GM19467 (cell line): Measurements from ENCODE around the gene USP13.
A peak's percentile ranks its signal among the peaks of the same experiment; 100 is the strongest.
"Not testable (repeated sequence)": the region's sequence is repeated elsewhere in the genome, so short reads cannot be mapped to it uniquely, and the experiment has no call there.

Source experiments
- ATAC-seq: cut with Tn5 transposase; IDR thresholded peaks from one replicate; pipeline ENCODE4 v1.9.1; 2021; ENCODE audit warnings: mild to moderate bottlenecking, moderate library complexity; ENCODE audit not compliant: unreplicated experiment

Gene USP13

DNA sequence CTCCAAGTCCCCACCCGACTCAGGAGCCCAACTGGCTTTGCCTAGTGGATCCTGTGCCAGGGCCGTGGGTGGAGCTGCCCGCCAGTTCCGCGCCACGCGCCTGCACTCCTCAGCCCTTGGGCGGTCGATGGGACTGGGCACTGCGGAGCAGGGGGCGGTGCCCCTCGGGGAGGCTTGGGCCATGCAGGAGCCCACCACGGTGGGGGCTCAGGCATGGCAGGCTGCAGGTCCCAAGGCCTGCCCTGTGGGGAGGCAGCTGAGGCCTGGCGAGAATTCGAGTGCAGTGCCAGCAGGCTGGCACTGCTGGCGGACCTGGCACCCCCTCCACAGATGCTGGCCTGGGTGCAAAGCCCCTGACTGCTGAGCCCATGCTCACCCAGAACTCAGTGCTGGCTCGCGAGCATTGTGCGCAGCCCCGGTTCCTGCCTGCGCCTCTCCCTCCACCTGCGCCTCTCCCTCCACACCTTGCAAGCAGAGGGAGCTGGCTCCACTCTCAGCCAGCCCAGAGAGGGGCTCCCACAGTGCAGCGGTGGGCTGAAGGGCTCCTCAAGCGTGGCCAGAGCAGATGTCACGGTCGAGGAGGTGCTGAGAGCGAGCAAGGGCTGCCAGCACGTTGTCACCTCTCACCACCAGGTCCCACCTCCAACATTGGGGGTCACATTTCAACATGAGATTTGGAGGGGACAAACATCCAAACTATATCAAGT lies 122.7 kb downstream of the USP13 start:
- no peak for ATAC-seq

DNA sequence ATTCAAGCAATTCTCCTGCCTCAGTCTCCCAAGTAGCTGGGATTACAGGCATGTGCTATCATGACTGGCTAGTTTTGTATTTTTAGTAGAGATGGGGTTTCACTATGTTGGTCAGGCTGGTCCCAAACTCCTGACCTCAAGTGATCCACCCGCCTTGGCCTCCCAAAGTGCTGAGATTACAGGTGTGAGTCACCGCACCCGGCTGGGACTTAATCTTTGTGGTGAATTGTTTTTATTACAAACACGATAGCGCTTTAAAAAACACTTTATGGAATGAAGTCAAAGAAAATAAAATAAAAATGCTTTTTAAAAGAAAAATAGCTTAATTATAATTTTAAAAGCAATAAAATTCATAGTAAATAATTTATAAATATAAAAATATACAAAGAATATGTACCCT lies 130.0 kb downstream of the USP13 start:
- ATAC-seq, result not testable (repeated sequence)

DNA sequence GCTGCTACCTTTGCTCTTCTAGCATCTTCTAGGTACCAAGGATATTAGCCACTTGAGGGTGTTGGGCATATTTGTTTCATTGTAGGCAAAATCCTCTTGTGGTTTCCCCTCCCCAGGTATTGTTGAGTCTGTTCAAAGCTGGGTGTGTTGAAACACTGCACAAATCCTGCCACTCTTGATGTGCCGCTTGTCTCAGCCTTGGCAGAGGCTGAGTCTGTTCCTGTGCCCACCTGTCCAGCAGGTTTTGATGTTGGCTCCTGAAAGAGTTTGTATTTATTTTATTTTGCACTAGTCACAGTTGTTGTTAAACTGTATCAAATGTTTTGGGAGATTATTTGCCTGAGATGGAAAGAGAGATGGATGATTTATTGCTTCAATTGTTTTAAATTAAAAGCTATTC lies 136.2 kb downstream of the USP13 start:
- ATAC-seq, result no peak

DNA sequence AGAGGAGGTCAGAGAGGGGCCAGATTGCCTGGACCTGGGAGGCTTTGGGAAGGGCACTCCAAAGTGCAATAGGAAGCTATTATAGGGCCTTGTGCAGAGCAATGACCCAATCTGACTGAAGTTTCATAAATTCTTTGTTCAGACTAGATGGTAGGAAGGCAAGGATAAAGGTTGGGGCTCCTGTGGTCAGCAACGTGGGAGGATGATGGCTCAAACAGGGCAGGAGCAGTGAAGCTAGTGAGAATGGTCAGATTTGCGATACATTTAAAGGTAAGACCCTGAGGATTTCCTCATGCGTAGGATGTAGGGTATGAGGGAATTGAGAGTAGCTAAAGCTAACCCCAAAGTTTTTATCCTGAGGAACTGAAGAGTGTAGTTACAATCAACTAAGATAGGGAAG lies 139.0 kb downstream of the USP13 start:
- no peak for ATAC-seq

DNA sequence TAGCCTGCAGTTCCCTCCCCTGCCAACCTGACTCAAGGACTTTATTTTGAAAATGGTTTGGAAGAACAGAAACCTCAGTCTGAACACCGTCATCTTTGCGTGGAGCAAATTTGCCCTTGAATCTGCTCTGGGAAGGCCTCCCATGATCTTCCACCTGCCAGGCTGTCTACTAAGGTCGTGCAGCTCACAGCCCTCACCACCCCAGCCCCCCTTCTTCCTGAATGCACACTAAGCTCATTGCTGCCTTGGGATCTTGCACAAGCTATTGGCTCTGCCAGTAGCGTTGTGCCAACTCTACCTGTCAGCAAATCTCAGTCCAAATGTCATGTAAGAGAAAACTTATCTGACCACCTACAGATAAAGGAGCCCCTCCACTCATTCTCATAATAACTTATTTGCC lies 141.5 kb downstream of the USP13 start:
- ATAC-seq, result no peak

DNA sequence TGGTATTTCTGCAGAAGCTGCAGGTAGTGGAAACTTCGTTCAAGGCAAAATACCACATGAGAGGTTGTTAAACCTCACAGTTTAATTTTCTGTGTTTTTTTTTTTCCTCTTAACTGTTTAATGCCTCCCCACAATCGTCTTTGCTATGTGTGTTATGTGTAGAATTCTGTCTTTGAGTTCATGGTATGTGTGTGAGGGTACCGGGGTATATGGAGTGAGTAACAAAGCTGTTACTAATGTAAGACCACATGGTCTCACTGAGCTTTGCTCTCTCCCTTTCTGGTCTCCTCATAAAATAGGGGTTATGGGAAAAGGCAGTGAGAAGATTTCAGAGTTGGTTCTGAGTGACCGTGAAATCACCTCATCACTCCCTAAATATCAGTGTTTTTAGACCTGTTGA lies 143.6 kb downstream of the USP13 start:
- no peak for ATAC-seq

DNA sequence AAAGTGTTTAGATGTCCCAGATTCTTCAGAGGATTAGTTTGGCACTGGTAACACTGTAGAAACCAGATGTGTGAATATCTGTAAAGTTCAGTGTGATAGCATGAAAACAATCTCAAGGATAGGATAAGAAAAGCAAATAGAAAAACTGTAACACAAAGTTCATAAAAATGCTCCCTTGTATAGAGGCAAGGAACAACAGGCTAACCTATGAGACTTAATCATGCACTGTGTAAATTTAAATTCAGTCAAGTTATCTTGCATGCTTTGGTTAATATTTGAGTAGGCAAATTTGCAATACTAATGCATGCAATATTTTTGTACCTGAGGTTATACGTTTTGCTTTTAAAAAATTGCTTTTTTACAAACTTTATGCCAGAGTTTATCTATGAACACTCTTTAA lies 144.4 kb downstream of the USP13 start:
- no peak for ATAC-seq

DNA sequence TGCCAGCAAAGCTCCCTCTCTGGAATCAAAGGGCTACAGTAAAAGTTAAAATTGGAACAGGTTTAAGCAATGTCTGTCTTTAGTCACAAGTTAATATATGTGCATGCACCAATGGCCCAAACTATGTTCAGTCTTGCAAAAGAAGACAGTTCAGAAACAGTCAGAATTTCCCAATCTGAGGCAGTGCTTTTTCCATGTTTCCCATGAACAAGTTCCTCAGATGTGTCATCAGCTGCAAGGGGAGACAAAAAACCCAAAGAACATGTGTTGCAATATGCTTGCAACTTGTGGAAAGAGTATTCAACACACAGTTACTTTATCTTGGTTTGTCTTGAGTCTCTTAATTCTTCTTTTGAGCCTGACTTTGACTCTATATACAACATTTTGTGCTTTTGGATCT lies 148.4 kb downstream of the USP13 start:
- ATAC-seq, result no peak

DNA sequence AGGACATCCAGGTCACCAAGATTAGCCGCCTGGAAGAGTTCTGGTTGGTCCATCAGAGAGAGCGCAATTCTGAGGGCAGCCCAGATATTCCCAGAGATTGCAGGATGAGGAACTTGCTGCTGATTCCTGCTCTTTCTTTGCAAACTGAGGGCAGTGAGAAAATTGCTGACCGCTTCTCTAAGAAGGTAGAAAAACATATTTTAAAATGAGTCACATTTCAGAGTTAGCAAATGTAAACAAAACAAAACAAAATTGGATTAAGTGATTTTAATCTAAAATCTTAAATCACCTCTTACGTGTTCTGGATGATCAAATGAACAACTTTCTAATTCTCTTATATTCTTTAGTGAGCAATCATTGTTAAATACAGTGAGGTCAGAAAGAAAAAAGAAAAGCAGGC lies 149.0 kb downstream of the USP13 start:
- no peak for ATAC-seq

DNA sequence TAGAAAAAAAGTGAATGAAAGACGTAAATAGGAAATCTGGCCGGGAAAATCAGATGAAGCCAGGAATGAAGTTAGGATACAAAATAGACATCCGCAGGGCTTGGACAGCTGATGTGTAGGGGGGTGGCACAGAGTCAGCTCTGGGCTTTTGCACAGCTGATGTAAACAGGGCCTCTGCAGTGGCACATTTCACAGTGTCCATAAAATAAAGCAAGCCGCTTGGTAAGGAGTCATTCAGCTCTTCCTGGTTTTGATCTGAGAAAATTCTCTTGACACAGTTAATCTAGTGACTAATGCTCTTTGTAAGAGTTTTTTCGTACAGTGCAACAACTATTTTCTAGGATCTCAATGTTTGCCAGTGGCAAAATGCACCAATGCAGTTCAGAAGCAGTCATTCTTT lies 153.3 kb downstream of the USP13 start:
- ATAC-seq, result no peak

DNA sequence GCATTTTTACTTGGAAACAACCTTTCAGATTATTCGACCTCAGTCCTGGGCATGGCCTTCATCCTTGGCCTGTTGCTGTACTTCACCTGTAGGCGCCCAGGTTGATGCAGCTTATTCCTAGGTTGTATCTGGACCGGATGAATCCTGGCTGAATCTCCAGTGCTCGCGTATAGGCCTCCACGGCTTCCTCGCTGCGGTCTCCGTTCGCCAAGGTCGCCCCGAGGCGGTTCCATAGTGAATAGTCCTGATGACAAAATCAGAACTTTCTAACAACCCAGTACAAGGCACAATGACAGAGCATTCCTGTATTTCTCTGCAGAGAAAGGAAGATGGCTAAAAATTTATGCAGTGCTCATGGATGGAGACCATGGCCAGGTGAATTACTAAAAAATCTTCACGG lies 154.7 kb downstream of the USP13 start:
- no peak for ATAC-seq

DNA sequence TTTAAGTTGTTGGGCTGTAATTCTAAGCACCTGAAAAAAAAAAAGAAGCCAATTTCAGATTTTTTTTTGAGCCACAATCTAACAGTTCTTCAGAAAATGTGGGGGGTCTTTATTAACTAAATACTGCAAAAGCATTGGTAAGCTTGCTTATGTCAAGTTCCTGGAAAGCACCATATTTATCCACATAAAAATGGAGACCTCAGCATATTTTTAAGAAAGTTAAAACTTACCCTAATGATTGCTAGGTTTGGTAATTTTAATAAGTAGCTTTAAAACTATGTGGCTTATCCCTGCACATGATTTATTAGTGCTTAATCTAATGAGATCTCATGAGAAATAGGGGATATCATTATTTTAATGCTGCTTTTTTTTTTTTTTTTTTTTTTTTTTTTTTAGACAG lies 156.8 kb downstream of the USP13 start:
- ATAC-seq, result no peak

DNA sequence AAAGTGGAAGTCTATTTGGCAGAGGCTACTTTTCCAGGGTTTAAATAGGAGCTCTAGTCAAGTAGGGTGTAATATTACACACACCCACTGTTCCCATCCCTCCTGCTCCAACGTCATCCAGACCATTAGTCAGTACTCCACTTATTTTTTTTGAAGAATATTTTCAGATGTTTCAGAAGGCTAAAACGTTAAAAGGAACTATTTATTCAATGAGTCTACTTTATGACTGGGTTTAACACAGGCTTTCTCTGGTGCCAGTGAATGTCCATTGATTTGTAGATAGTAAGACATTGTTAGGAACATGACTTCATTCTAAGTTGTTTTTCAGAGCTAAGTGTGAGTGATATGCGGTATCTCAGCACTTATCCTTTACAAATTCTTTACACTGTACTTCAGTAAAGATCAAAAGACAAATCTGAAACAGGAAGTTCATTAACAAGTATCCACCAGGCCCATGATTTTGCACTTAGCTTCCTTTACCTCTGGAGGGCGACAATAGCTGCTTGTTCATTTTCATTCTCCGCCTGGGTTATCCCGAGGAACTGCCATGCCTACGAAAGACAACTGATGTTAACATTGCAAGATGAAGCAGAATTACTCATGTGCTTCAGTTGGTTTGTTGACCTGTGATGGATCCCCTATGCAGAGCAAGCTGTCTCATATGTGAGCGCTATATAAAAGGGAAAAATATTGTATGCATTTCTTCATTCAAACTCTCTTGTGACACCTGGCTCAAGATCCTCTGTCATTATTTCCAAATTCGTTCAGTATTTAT lies 158.7 kb downstream of the USP13 start:
- ATAC-seq, result peak; percentile 88

DNA sequence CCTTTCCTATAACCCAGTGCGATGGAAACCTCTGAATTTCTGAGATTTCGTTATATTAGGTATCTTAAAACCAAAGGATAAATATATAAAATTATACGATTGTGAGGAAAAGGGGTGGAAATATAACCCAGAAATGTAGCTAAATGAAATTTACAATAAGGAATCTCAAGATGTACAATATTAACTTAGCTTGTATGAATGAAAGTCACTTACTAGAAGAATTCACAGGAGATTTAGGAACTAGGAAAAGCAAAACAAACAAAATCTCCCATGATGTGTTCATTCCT lies 159.2 kb downstream of the USP13 start:
- ATAC-seq, result no peak

DNA sequence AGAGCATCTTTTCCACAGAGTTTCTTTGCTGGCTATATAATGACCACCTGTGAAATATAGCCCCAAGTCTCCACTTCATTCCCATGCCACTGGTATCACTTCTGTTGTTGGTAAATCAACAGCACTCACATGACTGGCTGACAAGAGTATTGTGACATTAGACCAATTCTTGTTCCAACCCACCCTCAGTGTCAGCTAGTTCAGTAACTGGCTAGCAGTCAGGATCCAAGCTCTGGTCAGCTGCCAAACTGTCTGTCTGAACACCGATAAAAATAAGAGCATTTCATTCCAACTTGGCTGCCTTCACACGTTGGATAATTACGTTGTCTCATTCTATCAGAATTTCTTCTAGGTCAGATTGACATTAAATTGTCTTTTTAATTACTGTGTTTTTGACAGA lies 166.5 kb downstream of the USP13 start:
- ATAC-seq, result no peak

DNA sequence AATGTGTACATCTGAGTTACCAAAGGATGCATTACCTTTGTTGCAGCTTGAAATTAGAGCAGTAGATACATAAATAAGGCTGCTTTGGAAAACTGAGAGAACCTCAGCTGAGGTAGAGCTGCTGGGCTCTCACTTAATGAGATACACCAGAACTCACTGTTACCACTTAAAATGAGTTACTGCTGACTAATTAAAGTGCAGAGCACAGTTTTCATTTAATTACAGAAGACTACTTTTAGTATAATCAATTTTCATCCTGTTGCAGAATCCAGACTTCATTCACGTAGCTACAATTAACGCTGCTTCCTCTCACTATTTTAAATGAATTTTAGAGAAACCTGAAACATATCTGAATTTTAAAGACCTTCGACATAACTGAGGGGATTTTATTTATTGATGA lies 169.5 kb downstream of the USP13 start:
- no peak for ATAC-seq

DNA sequence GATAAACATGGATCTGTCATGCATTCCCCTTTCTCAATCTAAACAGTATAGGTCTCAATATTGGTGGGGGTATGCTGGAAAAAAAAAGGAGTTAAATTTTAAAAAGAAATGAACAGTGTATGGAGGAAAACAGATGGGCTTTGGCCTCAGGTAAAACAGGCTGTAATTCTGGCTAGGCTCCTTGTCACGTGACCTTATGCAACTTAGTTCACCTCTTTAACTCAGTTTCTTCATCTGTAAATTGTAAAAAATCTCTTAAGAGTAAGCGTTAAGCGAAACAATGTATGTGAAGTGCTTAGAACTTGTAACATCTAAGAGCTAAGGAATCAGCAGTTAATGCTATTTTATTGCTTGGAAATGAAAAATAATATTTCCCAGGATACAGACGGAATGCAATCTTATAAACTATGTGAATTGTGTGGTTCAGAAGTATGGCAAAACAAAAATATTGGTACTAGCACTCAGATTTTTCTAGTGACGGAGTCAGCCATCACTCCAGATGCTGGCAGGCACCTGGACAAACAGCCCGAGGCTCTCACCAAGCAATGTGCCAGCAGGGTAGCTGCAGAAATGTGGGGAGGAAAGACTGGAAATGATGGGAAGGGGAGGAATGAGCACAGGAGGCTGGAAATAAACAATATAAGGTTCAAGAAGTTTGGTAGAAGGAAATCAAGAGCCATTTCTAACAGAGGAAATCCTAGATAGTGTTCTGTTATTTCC lies 172.8 kb downstream of the USP13 start:
- no peak for ATAC-seq

DNA sequence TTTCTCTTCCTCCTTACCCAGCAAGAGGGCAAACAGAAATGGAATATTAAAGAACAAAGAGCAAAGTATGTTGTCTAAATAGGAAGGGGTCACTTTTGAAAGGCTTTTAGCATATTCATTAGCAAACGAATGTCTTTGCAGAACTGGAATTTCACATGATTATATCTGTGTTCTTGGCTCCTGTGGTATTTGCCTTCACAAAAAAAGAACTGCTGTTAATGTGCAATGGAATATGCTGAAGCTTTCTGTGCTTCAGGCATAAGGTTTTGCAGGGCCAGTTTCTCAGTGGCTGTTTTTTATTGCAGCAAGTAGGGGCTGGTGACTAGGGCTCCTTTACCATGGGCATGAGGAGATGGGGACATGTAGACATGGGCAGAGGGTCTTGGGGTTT lies 173.4 kb downstream of the USP13 start:
- ATAC-seq, result no peak

DNA sequence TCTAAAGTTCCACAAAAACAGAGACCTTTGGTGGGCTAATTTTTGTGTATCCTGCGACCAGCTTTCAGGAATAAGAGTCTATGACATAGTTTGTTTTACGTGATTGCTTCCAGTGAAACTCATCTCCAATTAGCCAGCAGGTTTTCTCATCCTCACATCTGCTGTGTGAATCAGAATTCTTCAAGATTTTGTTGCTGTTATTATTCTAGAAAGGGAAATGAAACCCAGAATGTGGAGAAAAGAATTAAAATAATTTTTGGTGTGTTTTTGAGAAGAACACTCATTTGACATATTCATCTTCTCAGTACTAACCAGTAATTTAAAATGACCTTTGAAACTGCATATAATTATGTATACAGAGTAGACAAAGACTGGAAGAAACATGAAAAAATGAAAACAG lies 175.9 kb downstream of the USP13 start:
- ATAC-seq, result no peak

DNA sequence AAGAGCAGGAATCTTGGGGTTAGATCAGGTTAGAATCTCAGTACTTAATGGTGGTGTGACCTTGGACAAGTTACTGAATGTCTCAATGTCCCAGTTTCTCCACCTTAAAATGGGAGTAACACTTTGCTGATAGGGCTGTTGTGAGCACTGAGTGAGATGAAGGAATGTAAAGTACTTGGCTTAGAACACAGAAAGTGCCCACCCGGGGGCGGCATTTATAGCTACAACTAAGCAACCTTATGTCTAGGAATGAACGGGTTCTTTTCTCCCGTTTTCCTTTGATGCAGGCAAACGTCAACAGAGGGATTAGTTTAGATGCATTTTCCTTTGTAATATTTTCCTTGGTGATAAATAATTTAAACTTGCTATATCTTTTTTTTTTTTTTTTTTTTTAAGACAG lies 176.6 kb downstream of the USP13 start:
- no peak for ATAC-seq

DNA sequence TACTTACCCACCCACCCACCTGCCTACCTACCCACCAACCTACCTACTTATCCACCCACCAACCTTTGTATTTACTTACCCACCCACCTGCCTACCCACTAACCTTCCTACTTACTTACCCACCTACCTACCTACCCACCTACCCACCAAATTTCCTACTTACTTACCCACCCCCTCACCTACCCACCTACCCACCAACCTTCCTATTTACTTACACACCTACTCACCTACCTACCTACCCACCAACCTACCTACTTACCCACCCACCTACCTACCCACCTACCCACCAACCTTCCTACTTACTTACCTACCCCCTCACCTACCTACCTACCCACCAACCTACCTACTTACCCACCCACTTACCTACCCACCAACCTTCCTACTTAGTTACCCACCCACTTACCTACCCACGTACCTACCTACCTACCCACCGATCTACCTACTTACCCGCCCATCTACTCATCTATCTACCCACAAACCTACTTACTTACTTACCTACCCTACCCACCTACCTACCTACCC lies 179.6 kb downstream of the USP13 start:
- ATAC-seq, result no peak

DNA sequence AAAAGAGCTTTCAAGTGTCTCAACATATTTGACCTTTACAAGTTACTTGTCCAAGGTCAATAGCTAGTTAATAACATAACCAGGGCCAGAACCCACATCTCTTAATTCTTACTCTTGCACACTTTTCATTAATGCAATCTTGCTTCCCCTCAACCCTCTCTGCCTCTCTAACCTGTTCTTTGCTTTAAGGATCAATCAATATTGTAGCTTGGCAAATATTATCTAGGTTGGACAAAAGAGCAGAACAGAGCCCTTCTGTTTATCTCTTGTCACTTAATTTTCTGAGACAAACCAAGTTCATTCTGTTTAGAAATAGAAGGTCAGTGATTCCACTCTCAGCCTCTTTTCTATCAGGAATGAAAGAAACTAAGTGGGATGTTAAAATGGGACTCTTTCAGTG lies 180.5 kb downstream of the USP13 start:
- no peak for ATAC-seq
